Hepatocyte (in vitro differentiated cells): Measurements from ENCODE around the gene POLR1E. TPM values are rescaled to one million over a fixed set of nuclear protein-coding genes. Genes with fewer than 3 reads are reported as not detected.

Experiments used
- DNase-seq: peaks from one replicate; pipeline ENCODE4 v3.0.0-alpha.2; 2016; ENCODE audit warnings: low spot score
- H2AFZ ChIP-seq: fragments of 200-600 bp; sonication (generic); 2 replicates; pipeline ENCODE4 v1.6.0; 2016; ENCODE audit warnings: antibody characterized with exemption, mild to moderate bottlenecking
- H3K27ac ChIP-seq: fragments of 200-600 bp; sonication (generic); 2 replicates; pipeline ENCODE4 v1.5.1; 2016; ENCODE audit warnings: mild to moderate bottlenecking
- H3K27me3 ChIP-seq: fragments of 200-600 bp; sonication (generic); 2 replicates; pipeline ENCODE4 v1.6.1; 2016
- H3K36me3 ChIP-seq: fragments of 200-600 bp; sonication (generic); replicated peaks from 2 replicates; pipeline ENCODE4 v1.5.1; 2016; ENCODE audit warnings: low read depth; ENCODE audit not compliant: insufficient read depth
- H3K4me1 ChIP-seq: fragments of 200-600 bp; sonication (generic); 2 replicates; pipeline ENCODE4 v1.5.1; 2016; ENCODE audit warnings: mild to moderate bottlenecking, moderate library complexity; ENCODE audit not compliant: insufficient read depth
- H3K4me2 ChIP-seq: fragments of 200-600 bp; sonication (generic); 2 replicates; pipeline ENCODE4 v1.6.0; 2016
- H3K4me3 ChIP-seq: fragments of 200-600 bp; sonication (generic); 2 replicates; pipeline ENCODE4 v1.5.1; 2016; ENCODE audit warnings: mild to moderate bottlenecking
- H3K79me2 ChIP-seq: fragments of 200-600 bp; sonication (generic); 2 replicates; pipeline ENCODE4 v1.6.0; 2017; ENCODE audit warnings: mild to moderate bottlenecking
- H3K9me2 ChIP-seq: fragments of 200-600 bp; sonication (generic); replicated peaks from 2 replicates; pipeline ENCODE4 v1.6.0; 2017; ENCODE audit warnings: mild to moderate bottlenecking; ENCODE audit not compliant: insufficient read depth
- H3K9me3 ChIP-seq: fragments of 200-600 bp; sonication (generic); 2 replicates; pipeline ENCODE4 v1.5.1; 2016; ENCODE audit warnings: low read depth, mild to moderate bottlenecking
- H4K20me1 ChIP-seq: fragments of 200-600 bp; sonication (generic); 2 replicates; pipeline ENCODE4 v1.6.0; 2016; ENCODE audit warnings: mild to moderate bottlenecking; ENCODE audit not compliant: insufficient read depth, poor library complexity, severe bottlenecking
- CTCF ChIP-seq: fragments of 200-600 bp; sonication (generic); IDR thresholded peaks from 2 replicates; pipeline ENCODE4 v1.5.1; 2016; ENCODE audit warnings: antibody characterized with exemption, mild to moderate bottlenecking; ENCODE audit not compliant: poor library complexity
- EZH2 ChIP-seq: fragments of 200-600 bp; sonication (generic); IDR thresholded peaks from 2 replicates; pipeline ENCODE4 v1.6.1; 2016; ENCODE audit warnings: antibody characterized with exemption, mild to moderate bottlenecking, borderline replicate concordance
- EZH2phosphoT487 ChIP-seq: fragments of 200-600 bp; sonication (generic); IDR thresholded peaks from one replicate; pipeline ENCODE4 v1.6.1; 2018; ENCODE audit warnings: antibody characterized with exemption, mild to moderate bottlenecking, low read depth, moderate library complexity; ENCODE audit not compliant: unreplicated experiment, severe bottlenecking
- WGBS: methylation state at CpG from one replicate; pipeline ENCODE4 v1.1.6; 2016; ENCODE audit warnings: low lambda C conversion rate; ENCODE audit errors: missing lambda C conversion rate; 5-methylcytosine and 5-hydroxymethylcytosine counted together
- polyA plus RNA-seq: library from polyadenylated mRNA; unstranded; fragments of >200 nt; fragmentation: Nextera tagmentation; extraction: Ambion mirVana; gene quantifications from 2 replicates; pipeline ENCODE4 v1.2.1, GENCODE V29; 2016
- total RNA-seq: library from RNA; depleted of rRNA; stranded (reverse); fragments of >200 nt; gene quantifications from 2 replicates; pipeline ENCODE4 v1.2.3, GENCODE V29; 2014

POLR1E gene
- total and polyA plus RNA-seq, 2 experiments from 2014 or later = 8.4 to 13.3 TPM

DNA sequence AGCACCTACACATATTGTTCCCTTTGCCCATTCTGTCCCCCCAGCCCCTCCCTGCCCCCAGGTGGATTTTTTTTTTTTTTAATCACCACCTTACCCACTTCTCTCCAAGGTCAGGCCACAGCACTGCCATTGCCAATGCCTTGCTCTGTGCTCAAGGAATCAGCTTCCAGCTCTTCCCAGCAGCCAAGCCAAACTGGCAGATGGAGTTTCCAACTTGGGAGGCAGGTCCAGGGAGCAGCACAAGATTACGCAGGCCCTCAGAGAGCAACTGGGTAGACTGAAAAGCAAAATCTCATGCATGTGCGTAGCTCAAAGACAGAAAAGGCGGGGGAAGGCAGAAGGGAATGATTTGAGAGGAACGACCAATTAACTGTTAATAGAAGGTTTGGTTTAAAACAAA lies 48.1 kb upstream of the POLR1E start:
- H4K20me1 ChIP-seq = peaks cover 20% of the 10 kb centered on the region
- no peak overlapping the region for H3K4me2 ChIP-seq
- H3K4me1 ChIP-seq = peaks cover 6% of the 10 kb centered on the region
- H3K36me3 ChIP-seq = no peaks in the 10 kb centered on the region
- no peaks in the 10 kb centered on the region for H3K27me3 ChIP-seq
- no peak overlapping the region for H2AFZ ChIP-seq
- no peak for DNase-seq
- H3K27ac ChIP-seq = no peak overlapping the region
- TF ChIP-seq EZH2 = no peak
- no peak for TF ChIP-seq EZH2phosphoT487
- TF ChIP-seq CTCF = no peak
- no peak overlapping the region for H3K4me3 ChIP-seq
- H3K79me2 ChIP-seq = peaks cover 35% of the 10 kb centered on the region
- H3K9me2 ChIP-seq = no peaks in the 10 kb centered on the region
- no peaks in the 10 kb centered on the region for H3K9me3 ChIP-seq
- WGBS = 94% methylated on average over 4 of the region's 4 CpGs

GRCh38 chr9:37438359-37438758 lies 47.4 kb upstream of the POLR1E start:
- Histone ChIP-seq H3K79me2 (peaks cover 42% of the 10 kb centered on the region), H2AFZ (no peak overlapping the region), H3K4me3 (no peak overlapping the region), H3K9me2 (no peaks in the 10 kb centered on the region), H3K9me3 (no peaks in the 10 kb centered on the region), H3K27ac (peak overlapping the region; percentile 53), H3K4me2 (no peak overlapping the region), H3K4me1 (peaks cover 6% of the 10 kb centered on the region), H3K36me3 (no peaks in the 10 kb centered on the region), H3K27me3 (no peaks in the 10 kb centered on the region), H4K20me1 (peaks cover 21% of the 10 kb centered on the region)
- no peak for TF ChIP-seq EZH2
- TF ChIP-seq CTCF = no peak
- TF ChIP-seq EZH2phosphoT487 = no peak
- whole genome bisulfite sequencing = 69% methylated on average over 3 of the region's 3 CpGs
- DNase-seq = peak; percentile 44

GRCh38 chr9:37441776-37442370 lies 43.9 kb upstream of the POLR1E start:
- no peak overlapping the region for H2AFZ ChIP-seq
- H3K9me2 ChIP-seq = no peaks in the 10 kb centered on the region
- H3K36me3 ChIP-seq = no peaks in the 10 kb centered on the region
- H3K4me1 ChIP-seq = peaks cover 9% of the 10 kb centered on the region
- WGBS = 93% methylated on average over 21 of the region's 21 CpGs
- H3K79me2 ChIP-seq = peaks cover 66% of the 10 kb centered on the region
- no peak overlapping the region for H3K4me3 ChIP-seq
- H3K4me2 ChIP-seq = no peak overlapping the region
- peaks cover 39% of the 10 kb centered on the region for H4K20me1 ChIP-seq
- H3K9me3 ChIP-seq = no peaks in the 10 kb centered on the region
- no peak overlapping the region for H3K27ac ChIP-seq
- DNase-seq = no peak
- no peaks in the 10 kb centered on the region for H3K27me3 ChIP-seq
- TF ChIP-seq CTCF (no peak), EZH2 (no peak), EZH2phosphoT487 (no peak)

DNA sequence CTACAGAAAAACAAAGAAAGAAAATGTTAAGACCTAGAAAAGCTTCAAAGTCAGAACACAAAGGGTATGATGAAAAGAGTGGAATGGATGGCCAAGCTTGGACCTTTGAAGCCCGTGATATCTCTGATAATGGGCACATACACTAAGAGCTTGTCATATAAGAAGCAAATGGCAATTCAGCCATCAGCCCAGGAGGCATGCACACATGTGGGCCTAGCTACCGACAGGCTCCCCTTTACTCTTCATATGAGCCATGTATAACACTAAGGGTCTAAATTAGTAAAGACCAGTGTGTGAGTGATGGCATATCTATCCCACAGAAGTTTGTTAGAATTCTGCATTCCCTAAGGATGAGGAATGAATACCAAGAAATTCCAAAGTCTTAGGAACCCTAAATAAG lies 43.2 kb upstream of the POLR1E start:
- Histone ChIP-seq H3K4me2 (no peak overlapping the region), H3K9me2 (no peaks in the 10 kb centered on the region), H2AFZ (no peak overlapping the region), H3K79me2 (peaks cover 71% of the 10 kb centered on the region), H3K4me3 (no peak overlapping the region), H3K36me3 (no peaks in the 10 kb centered on the region), H3K9me3 (no peaks in the 10 kb centered on the region), H4K20me1 (peaks cover 44% of the 10 kb centered on the region), H3K4me1 (peaks cover 9% of the 10 kb centered on the region), H3K27me3 (no peaks in the 10 kb centered on the region), H3K27ac (no peak overlapping the region)
- DNase-seq = no peak
- TF ChIP-seq CTCF (no peak), EZH2 (no peak), EZH2phosphoT487 (no peak)
- WGBS = 96% methylated on average over 2 of the region's 2 CpGs
